Measurements from ENCODE around the gene HOXA13.
A peak's percentile ranks its signal among the peaks of the same experiment; 100 is the strongest.

Gene HOXA13

DNA sequence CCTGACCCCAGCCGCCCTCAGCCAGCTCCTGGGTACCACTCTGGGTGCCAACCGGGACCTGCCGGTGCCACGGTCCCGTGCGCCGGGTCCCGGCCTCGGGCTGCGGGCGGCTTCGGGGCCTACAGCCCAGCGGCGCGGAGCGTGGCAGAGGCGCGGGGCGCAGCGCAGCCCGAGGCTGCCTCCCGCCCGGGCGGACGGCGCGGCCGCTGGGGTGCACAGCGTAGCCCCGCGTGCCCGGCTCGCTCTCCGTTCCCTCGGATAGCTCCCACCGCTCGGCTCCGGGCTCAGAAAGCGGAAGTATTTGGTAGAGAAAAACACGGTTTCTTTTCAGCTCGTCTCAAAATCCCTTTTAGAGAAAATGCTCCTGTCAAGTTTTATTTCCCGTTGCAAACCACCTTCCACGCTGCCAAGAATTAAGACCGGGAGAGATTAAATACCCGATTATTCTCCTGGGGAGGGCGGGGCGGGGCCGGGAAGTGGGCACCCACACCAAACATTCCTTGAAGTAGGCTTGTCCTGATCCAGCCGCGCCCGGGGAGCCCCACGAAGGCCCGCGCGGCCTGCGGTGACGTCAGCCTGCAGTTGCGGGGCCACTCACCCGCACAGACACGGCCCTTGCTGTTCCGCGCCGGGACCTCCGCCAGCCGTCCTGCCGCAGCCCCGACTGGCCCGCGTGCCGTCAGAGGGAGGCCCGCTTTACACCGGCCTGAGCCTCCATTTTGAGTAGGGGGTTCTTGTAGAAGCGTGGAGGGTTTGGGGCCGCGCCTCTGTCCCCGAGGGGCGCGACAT, 7.2 kb downstream of the HOXA13 start:
- DNase-seq (ENCODE audit: low spot score): peak; percentile 27
- TF ChIP-seq, protein P1, sequence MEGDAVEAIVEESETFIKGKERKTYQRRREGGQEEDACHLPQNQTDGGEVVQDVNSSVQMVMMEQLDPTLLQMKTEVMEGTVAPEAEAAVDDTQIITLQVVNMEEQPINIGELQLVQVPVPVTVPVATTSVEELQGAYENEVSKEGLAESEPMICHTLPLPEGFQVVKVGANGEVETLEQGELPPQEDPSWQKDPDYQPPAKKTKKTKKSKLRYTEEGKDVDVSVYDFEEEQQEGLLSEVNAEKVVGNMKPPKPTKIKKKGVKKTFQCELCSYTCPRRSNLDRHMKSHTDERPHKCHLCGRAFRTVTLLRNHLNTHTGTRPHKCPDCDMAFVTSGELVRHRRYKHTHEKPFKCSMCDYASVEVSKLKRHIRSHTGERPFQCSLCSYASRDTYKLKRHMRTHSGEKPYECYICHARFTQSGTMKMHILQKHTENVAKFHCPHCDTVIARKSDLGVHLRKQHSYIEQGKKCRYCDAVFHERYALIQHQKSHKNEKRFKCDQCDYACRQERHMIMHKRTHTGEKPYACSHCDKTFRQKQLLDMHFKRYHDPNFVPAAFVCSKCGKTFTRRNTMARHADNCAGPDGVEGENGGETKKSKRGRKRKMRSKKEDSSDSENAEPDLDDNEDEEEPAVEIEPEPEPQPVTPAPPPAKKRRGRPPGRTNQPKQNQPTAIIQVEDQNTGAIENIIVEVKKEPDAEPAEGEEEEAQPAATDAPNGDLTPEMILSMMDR (IDR thresholded peaks at IDR 0.05; ENCODE audit: borderline replicate concordance, control extremely low read depth, extremely low read depth, insufficient read depth, missing control alignments): no peak
- in situ Hi-C loops (cut with MboI; ENCODE audit: low sequenced_read_pairs, unreplicated experiment): loop anchor here (10.0 kb wide), 2 partner anchors 52 to 732 kb away; partner anchors contain the start of gene EVX1

DNA sequence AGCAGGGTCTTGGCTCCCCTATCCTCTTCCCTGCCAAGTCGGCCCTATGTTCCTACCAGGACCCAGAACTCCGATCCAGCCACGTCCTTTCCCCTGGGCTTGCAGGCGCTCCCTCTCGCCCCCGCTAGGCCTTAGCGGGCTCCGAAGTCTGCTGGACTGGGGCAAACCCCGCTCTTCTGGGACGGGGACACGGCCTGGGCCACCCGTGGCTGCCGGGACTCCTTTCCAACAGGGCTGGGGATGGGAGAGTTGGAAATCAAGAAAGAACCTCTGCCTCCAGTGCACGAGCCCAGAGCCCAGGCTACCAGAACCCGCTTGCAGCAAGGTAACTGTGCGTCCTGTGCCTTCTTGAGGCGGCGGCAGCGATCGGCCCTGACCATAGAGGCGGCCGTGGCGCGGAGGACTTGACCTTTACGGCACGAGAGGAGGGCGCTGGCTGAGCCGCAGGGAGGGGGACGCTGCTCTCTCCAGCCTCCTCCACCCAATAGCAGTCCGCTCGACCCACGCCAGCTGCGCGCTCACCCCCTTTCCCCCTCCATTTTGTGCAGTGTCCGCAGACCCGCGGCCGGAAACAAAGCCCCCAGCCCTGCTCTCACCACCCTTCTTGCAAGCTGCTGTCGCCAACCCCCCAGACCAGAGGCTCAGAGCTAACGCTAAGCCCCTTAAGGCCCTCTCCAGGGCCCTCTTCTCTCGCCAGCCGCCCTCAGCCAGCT, 7.9 kb downstream of the HOXA13 start:
- in situ Hi-C loops (cut with MboI; ENCODE audit: low sequenced_read_pairs, unreplicated experiment): loop anchor here (10.0 kb wide), 2 partner anchors 53 to 733 kb away; partner anchors contain the start of gene EVX1
- TF ChIP-seq, protein P1 (IDR thresholded peaks at IDR 0.05; ENCODE audit: borderline replicate concordance, control extremely low read depth, extremely low read depth, insufficient read depth, missing control alignments): no peak
- no peak for DNase-seq (ENCODE audit: low spot score)

DNA sequence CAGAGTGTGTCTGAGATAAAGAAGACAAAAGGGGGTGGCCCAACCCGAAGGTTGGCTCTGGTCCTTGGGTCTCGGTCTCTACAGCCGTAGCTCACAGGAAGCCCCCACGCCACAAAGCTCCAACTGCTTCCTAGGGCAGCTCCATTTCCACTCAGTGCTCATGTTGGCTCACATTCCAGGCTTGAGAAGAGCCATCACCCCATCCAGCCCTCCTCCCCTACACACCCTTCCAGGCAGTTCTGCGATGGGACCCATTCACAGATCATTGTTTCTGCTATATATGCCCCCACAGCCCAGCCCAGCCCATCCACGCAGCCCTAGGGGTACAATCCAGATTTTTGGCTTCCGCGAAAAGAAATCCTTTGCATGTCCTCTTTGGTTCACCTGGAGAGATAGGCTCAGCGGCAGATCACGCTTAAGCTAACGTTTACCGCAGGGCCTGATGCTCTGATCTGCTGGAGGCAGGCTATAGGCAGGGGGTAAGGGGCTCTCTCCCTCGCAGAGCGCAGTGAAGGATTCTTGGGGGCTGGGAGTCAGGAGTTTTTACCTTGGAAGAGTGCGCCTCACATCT, 8.6 kb downstream of the HOXA13 start:
- in situ Hi-C loops (cut with MboI; ENCODE audit: low sequenced_read_pairs, unreplicated experiment): loop anchor here (10.0 kb wide), 2 partner anchors 54 to 734 kb away; partner anchors contain the start of gene EVX1
- no peak for DNase-seq (ENCODE audit: low spot score)
- TF ChIP-seq, protein P1 (IDR thresholded peaks at IDR 0.05; ENCODE audit: borderline replicate concordance, control extremely low read depth, extremely low read depth, insufficient read depth, missing control alignments): no peak

DNA sequence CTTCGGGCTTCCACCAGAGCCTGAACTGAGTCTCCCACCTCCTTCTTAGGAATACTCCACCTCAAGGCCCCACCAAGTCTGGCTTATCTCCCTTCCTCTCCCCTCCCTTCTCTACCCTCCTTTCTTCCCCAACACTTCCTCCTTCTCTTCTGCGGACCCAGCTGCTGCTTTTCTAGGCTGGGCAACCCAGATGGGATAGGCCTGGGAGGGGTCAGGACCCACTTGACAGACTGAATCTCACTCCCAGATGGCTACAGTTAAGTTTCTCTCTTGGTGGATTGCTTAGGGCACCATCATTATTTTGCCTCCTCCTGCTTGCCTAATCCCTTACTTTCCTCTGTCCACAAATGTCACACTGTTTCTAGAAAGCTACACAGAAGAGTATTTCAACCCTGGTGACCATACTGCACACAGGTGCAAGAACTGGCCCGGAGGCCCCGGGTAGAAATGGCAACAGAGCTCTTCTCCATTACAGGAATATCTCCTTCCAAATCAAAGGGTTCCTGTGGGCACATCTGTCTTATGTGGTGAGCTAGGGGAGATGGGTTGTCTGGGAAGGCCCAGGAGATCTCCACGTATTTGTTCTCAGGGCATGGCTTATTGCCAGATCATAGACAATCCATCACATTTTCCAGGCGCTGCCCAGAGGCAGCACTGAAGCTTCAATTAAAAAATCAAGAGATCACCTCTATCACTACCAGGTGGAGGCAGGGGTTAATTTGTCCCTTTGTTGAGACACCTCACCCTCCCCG, 9.7 kb downstream of the HOXA13 start:
- TF ChIP-seq, protein P1 (IDR thresholded peaks at IDR 0.05; ENCODE audit: borderline replicate concordance, control extremely low read depth, extremely low read depth, insufficient read depth, missing control alignments): no peak
- no peak for DNase-seq (ENCODE audit: low spot score)
- in situ Hi-C loops (cut with MboI; ENCODE audit: low sequenced_read_pairs, unreplicated experiment): loop anchor here (10.0 kb wide), 2 partner anchors 55 to 735 kb away; partner anchors contain the start of gene EVX1

DNA sequence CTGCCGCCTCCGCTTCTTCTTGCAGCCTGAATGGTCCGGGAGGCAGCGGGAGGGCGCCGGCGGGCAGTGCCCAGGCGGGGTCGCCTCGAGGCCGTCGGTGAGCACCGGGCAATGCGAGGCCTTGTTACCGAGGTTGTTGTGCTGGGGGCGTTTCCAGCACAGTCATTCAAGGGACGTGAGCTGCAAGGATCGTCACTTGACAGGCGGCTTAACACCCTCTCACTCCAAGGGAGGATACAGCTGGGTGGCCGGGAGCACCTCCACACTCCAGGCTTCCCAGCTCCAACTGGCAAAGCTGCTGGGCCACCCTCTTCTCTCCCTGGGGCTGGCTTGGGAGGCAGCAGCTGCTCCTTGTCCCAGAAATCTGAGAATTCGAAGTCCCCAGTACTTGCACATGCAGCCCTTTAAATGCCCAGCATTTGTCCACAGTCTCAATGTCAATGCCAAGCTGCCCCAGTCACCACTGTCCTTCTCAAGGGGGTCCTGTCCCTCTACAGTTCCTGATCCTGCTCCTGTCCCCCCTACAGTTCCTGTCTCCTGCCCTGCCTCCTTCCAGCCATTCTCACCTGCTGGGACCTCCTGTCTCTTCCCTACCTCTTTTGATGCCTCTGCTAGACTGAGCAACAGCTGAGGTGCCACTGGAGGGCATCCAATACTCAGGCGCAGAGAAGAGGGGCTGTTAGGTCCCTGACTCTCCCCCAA, 10.4 kb downstream of the HOXA13 start:
- in situ Hi-C loops (cut with MboI; ENCODE audit: low sequenced_read_pairs, unreplicated experiment): no loop called here
- no peak for DNase-seq (ENCODE audit: low spot score)
- TF ChIP-seq, protein P1 (IDR thresholded peaks at IDR 0.05; ENCODE audit: borderline replicate concordance, control extremely low read depth, extremely low read depth, insufficient read depth, missing control alignments): no peak
